ENCODE measurements around the gene PPM1M. TPM values are rescaled to one million over a fixed set of nuclear protein-coding genes. Genes with fewer than 3 reads are reported as not detected.

Gene PPM1M
- total and polyA plus RNA-seq, 10 of the 15 experiments (the other 5 are each of a cell fraction or from before 2014, with no cell fraction given), result 7.3 to 24.8 (median 15.8) TPM

DNA sequence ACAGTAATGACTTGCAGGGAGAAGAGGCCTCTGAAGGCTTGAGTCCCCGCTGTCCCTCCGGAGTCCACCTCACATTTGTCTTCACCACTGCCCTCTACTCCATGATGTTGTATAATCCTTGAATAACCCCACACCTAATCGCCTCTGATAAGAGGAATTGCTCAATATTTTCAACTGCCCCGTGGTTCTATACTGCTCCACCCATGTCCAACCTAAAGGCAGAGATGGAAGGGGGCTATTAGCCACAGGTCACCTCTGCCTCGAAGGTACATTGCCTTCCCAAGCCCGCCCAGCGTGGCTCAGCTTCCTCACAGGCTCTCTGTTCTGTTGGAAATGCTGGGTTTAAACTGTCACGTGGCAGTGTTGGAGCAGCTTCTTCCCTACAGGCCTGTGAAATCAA, 32.6 kb upstream of the PPM1M start (continued):
- TF ChIP-seq, protein P1, sequence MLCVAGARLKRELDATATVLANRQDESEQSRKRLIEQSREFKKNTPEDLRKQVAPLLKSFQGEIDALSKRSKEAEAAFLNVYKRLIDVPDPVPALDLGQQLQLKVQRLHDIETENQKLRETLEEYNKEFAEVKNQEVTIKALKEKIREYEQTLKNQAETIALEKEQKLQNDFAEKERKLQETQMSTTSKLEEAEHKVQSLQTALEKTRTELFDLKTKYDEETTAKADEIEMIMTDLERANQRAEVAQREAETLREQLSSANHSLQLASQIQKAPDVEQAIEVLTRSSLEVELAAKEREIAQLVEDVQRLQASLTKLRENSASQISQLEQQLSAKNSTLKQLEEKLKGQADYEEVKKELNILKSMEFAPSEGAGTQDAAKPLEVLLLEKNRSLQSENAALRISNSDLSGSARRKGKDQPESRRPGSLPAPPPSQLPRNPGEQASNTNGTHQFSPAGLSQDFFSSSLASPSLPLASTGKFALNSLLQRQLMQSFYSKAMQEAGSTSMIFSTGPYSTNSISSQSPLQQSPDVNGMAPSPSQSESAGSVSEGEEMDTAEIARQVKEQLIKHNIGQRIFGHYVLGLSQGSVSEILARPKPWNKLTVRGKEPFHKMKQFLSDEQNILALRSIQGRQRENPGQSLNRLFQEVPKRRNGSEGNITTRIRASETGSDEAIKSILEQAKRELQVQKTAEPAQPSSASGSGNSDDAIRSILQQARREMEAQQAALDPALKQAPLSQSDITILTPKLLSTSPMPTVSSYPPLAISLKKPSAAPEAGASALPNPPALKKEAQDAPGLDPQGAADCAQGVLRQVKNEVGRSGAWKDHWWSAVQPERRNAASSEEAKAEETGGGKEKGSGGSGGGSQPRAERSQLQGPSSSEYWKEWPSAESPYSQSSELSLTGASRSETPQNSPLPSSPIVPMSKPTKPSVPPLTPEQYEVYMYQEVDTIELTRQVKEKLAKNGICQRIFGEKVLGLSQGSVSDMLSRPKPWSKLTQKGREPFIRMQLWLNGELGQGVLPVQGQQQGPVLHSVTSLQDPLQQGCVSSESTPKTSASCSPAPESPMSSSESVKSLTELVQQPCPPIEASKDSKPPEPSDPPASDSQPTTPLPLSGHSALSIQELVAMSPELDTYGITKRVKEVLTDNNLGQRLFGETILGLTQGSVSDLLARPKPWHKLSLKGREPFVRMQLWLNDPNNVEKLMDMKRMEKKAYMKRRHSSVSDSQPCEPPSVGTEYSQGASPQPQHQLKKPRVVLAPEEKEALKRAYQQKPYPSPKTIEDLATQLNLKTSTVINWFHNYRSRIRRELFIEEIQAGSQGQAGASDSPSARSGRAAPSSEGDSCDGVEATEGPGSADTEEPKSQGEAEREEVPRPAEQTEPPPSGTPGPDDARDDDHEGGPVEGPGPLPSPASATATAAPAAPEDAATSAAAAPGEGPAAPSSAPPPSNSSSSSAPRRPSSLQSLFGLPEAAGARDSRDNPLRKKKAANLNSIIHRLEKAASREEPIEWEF (IDR thresholded peaks at IDR 0.05; ENCODE audit: insufficient replicate concordance, low read depth, low read length), result no peak

DNA sequence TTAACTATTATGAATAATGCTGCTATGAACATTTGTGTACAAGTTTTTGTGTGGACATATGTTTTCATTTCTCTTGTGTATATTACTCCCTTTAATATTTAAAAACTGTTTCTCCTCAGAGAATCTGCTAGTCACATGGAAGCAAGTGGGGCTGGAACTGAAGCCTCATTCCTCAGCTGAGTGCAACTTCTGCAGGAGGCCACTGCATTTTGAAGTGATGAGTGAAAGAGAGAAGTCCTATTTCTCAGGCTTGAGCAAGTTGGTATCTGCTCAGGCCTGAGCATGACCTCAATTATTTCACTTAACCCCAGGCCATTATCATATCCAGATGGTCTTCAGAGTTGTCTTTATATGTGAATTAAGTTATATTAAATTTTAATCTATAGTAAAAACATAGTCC, 31.7 kb upstream of the PPM1M start:
- H3K9me3 ChIP-seq (replicated peaks; ENCODE audit: control insufficient read depth, insufficient read depth, low read length), result no peaks in the 10 kb centered on the region
- H4K20me1 ChIP-seq (ENCODE audit: control insufficient read depth, insufficient read depth), result no peaks in the 10 kb centered on the region
- H2AFZ ChIP-seq (ENCODE audit: control insufficient read depth, low read depth, low read length), result no peak overlapping the region
- no peak overlapping the region for H3K9ac ChIP-seq (ENCODE audit: control insufficient read depth, insufficient read depth, low read length)
- in situ Hi-C loops (cut with MboI), result no loop called here
- H3K27ac ChIP-seq (ENCODE audit: control insufficient read depth, insufficient read depth), result no peak overlapping the region
- SMC1A ChIA-PET (ENCODE audit: uncharacterized antibody, unreplicated experiment), result interaction anchor here (1.3 kb wide), 2 partner anchors 11 kb away, joined by 4 to 5 read pairs; partner anchors contain the start of gene TLR9
- peaks cover 9% of the 10 kb centered on the region for H3K4me1 ChIP-seq (ENCODE audit: control insufficient read depth, insufficient read depth, low read length)
- no peak for FAIRE-seq
- intact Hi-C loops (cut with micrococcal nuclease; ENCODE audit: unreplicated experiment), result no loop called here
- RAD21 ChIA-PET (ENCODE audit: unreplicated experiment), result no interaction called here
- CTCF ChIA-PET, result interaction anchor here (1.0 kb wide), 1 partner anchor 9 kb away, joined by 5 read pairs; no protein-coding TSS in a partner anchor
- no peak overlapping the region for H3K4me3 ChIP-seq
- BruUV-seq (replicated peaks), result no TSS peak
- no peak for DNase-seq (ENCODE audit: low read depth, low spot score)
- POLR2A ChIA-PET, result no interaction called here
- H3K79me2 ChIP-seq (ENCODE audit: control insufficient read depth, insufficient read depth, low read length), result no peaks in the 10 kb centered on the region
- peaks cover 19 to 35% of the 10 kb centered on the region in 2 experiments for H3K36me3 ChIP-seq (ENCODE audit: control insufficient read depth in 2 of 2, insufficient read depth in 2 of 2, low read length in 1 of 2)
- no peaks in the 10 kb centered on the region for H3K27me3 ChIP-seq (replicated peaks in 1 of 2; ENCODE audit: control insufficient read depth in 2 of 2, insufficient read depth in 2 of 2, low read length in 1 of 2)
- ATAC-seq, result no peak
- H3K4me2 ChIP-seq (ENCODE audit: control insufficient read depth, insufficient read depth), result no peak overlapping the region
- no peak for TF ChIP-seq ZBED1 (IDR thresholded peaks at IDR 0.05; ENCODE audit: borderline replicate concordance)
- no peak for TF ChIP-seq ZBTB33 (IDR thresholded peaks at IDR 0.05)
- no peak for TF ChIP-seq MTA2 (IDR thresholded peaks at IDR 0.05; ENCODE audit: low read depth)
- no peak for TF ChIP-seq NFIC (IDR thresholded peaks at IDR 0.05; ENCODE audit: low read depth, low read length)
- TF ChIP-seq, protein P1 (IDR thresholded peaks at IDR 0.05; ENCODE audit: insufficient replicate concordance, low read depth, low read length), result no peak
- no peak for TF ChIP-seq JUNB (IDR thresholded peaks at IDR 0.05)
- no peak for TF ChIP-seq RBBP5 (conservative IDR thresholded peaks at IDR 0.05)
- TF ChIP-seq EP300 (IDR thresholded peaks at IDR 0.05; ENCODE audit: borderline replicate concordance in 1 of 2, control insufficient read depth in 1 of 2, low read depth in 2 of 2, low read length in 2 of 2), result no peak
- TF ChIP-seq STAT1 (conservative IDR thresholded peaks at IDR 0.05), result no peak
- TF ChIP-seq CHD2 (IDR thresholded peaks at IDR 0.05; ENCODE audit: borderline replicate concordance, low read depth, low read length), result no peak
